ENCODE data around the gene ADAM12. TPM values are rescaled to one million over a fixed set of nuclear protein-coding genes. Genes with fewer than 3 reads are reported as not detected.
A peak's percentile ranks its signal among the peaks of the same experiment; 100 is the strongest.

Gene ADAM12
- 1 to 10 TPM in 2 of 4 donors, under 1 TPM in 2; under 0.01 to 1.3 (median 1.0) TPM for total RNA-seq

GRCh38 chr10:126387931-126388911, at the start of gene ADAM12:
ADAM12 (minus strand) TSS chr10:126388477; CDS start chr10:126388145, 332 bp downstream.
- Histone ChIP-seq H3K9me3 (no peaks in the 10 kb centered on the region), H3K27me3 (peaks cover 0 to 52% (median 4%) of the 10 kb centered on the region in 4 donors), H3K36me3 (no peaks in the 10 kb centered on the region), H3K4me3 (peak within 1 kb of the TSS; percentile 49 to 62 (median 52)), H3K4me1 (peaks cover 8 to 27% (median 21%) of the 10 kb centered on the region in 4 donors), H3K27ac (replicated peaks in 1 of 4) (peak within 1 kb of the TSS in 1 of 4 donors; percentile 22)
- 6% methylated on average over 19 of the region's 127 CpGs for WGBS
- intact Hi-C loops (cut with DNase I): loop anchor here (10.0 kb wide), 1 partner anchor 403 kb away; no protein-coding TSS in a partner anchor
- no peak for TF ChIP-seq POLR2A (IDR thresholded peaks at IDR 0.05; ENCODE audit: low read depth)
- no peak for TF ChIP-seq EP300 (IDR thresholded peaks at IDR 0.05)
- TF ChIP-seq CTCF (IDR thresholded peaks at IDR 0.05): no peak
- no peak for TF ChIP-seq POLR2AphosphoS5 (IDR thresholded peaks at IDR 0.05)
- DNase-seq (ENCODE audit: extremely low spot score): peak; percentile 91

GRCh38 chr10:126437635-126438406, 49.5 kb upstream of the ADAM12 start:
- no peak overlapping the region for H3K4me3 ChIP-seq
- intact Hi-C loops (cut with DNase I): no loop called here
- WGBS: 84% methylated on average over 2 of the region's 2 CpGs
- TF ChIP-seq POLR2A (IDR thresholded peaks at IDR 0.05; ENCODE audit: low read depth) (no peak), CTCF (IDR thresholded peaks at IDR 0.05) (no peak), POLR2AphosphoS5 (IDR thresholded peaks at IDR 0.05) (no peak), EP300 (IDR thresholded peaks at IDR 0.05) (no peak)
- H3K36me3 ChIP-seq: no peaks in the 10 kb centered on the region
- no peaks in the 10 kb centered on the region for H3K4me1 ChIP-seq
- H3K27ac ChIP-seq (replicated peaks in 1 of 4): no peak overlapping the region
- H3K27me3 ChIP-seq: peaks cover 0 to 6% (median 0%) of the 10 kb centered on the region in 4 donors
- DNase-seq (ENCODE audit: extremely low spot score): peak; percentile 24
- peaks cover 0 to 17% (median 10%) of the 10 kb centered on the region in 4 donors for H3K9me3 ChIP-seq

GRCh38 chr10:126434235-126434634, 46.0 kb upstream of the ADAM12 start:
- DNase-seq (ENCODE audit: extremely low spot score): peak; percentile 66
- WGBS: 77% methylated on average over 5 of the region's 5 CpGs
- Histone ChIP-seq H3K27me3 (peaks cover 0 to 6% (median 0%) of the 10 kb centered on the region in 4 donors), H3K36me3 (no peaks in the 10 kb centered on the region), H3K9me3 (peaks cover 0 to 6% (median 2%) of the 10 kb centered on the region in 4 donors), H3K27ac (replicated peaks in 1 of 4) (no peak overlapping the region), H3K4me1 (no peaks in the 10 kb centered on the region), H3K4me3 (no peak overlapping the region)
- TF ChIP-seq POLR2AphosphoS5 (IDR thresholded peaks at IDR 0.05): no peak
- no peak for TF ChIP-seq EP300 (IDR thresholded peaks at IDR 0.05)
- TF ChIP-seq POLR2A (IDR thresholded peaks at IDR 0.05; ENCODE audit: low read depth): no peak
- TF ChIP-seq CTCF (IDR thresholded peaks at IDR 0.05): no peak
- intact Hi-C loops (cut with DNase I): no loop called here

- intact Hi-C loops (cut with DNase I): no loop called here
- H3K36me3 ChIP-seq: no peaks in the 10 kb centered on the region
- WGBS: 69% methylated on average over 5 of the region's 5 CpGs
These were observed 45.1 kb upstream of the ADAM12 start for GRCh38 chr10:126433351-126433750.

More at GRCh38 chr10:126433351-126433750, 45.1 kb upstream of the ADAM12 start:
- no peak for TF ChIP-seq POLR2A (IDR thresholded peaks at IDR 0.05; ENCODE audit: low read depth)
- TF ChIP-seq CTCF (IDR thresholded peaks at IDR 0.05): no peak
- TF ChIP-seq EP300 (IDR thresholded peaks at IDR 0.05): no peak
- TF ChIP-seq POLR2AphosphoS5 (IDR thresholded peaks at IDR 0.05): no peak
- Histone ChIP-seq H3K4me1 (no peaks in the 10 kb centered on the region), H3K9me3 (no peaks in the 10 kb centered on the region), H3K27ac (replicated peaks in 1 of 4) (no peak overlapping the region), H3K4me3 (no peak overlapping the region), H3K27me3 (peaks cover 0 to 7% (median 0%) of the 10 kb centered on the region in 4 donors)
- peak; percentile 70 for DNase-seq (ENCODE audit: extremely low spot score)
